ENCODE results near the gene PRSS3. TPM values are rescaled to one million over a fixed set of nuclear protein-coding genes. Genes with fewer than 3 reads are reported as not detected.
"Not testable (repeated sequence)": the region's sequence is repeated elsewhere in the genome, so short reads cannot be mapped to it uniquely, and the experiment has no call there.

PRSS3 gene
- total RNA-seq, 1 experiment from 2014 or later, result 66.3 TPM

- no peak overlapping the region for H3K27ac ChIP-seq (ENCODE audit: low read depth, low read length)
- H3K79me2 ChIP-seq (ENCODE audit: insufficient read depth, low read length), result peaks cover 30% of the 10 kb centered on the region
- no TSS peak for BruUV-seq (replicated peaks)
- H3K4me2 ChIP-seq (ENCODE audit: low read length), result no peak overlapping the region
- no peak overlapping the region for H2AFZ ChIP-seq (ENCODE audit: low read depth, low read length, poor library complexity, severe bottlenecking)
- ChIA-PET CTCF (interaction anchor here (1.0 to 1.5 kb wide), 3 partner anchors 11 to 30 kb away, joined by 3 to 6 read pairs (median 4); no protein-coding TSS in a partner anchor), RAD21 (ENCODE audit: low non-redundant PET in 1 of 2, low total read pairs in 2 of 2, uncharacterized antibody in 2 of 2, unreplicated experiment in 2 of 2) (no interaction called here), POLR2A (interaction anchor here (1.2 kb wide), 1 partner anchor 30 kb away, joined by 3 read pairs; no protein-coding TSS in a partner anchor)
- H3K27me3 ChIP-seq (ENCODE audit: insufficient read depth, low read length), result no peaks in the 10 kb centered on the region
- intact Hi-C loops (cut with micrococcal nuclease), result no loop called here
- DNase-seq (ENCODE audit: low read depth, low spot score) (no peak), ATAC-seq (no peak)
- no peaks in the 10 kb centered on the region for H3K9me2 ChIP-seq (ENCODE audit: insufficient read depth)
- peaks cover 8 to 26% of the 10 kb centered on the region in 2 experiments; a peak in 3 of 4 replicates for H3K4me1 ChIP-seq (ENCODE audit: control insufficient read depth in 1 of 2, insufficient read depth in 2 of 2, low read length in 2 of 2)
- H3K9ac ChIP-seq (ENCODE audit: low read length), result no peak overlapping the region
- no peaks in the 10 kb centered on the region for H4K20me1 ChIP-seq (ENCODE audit: insufficient read depth)
- TF ChIP-seq TCF7L2 (IDR thresholded peaks at IDR 0.05; ENCODE audit: borderline replicate concordance, extremely low read depth, insufficient read depth, insufficient read length) (no peak), ELF1 (IDR thresholded peaks at IDR 0.05; ENCODE audit: borderline replicate concordance, low read depth) (no peak), POLR2A (IDR thresholded peaks at IDR 0.05; ENCODE audit: borderline replicate concordance, extremely low read depth, insufficient read depth, insufficient read length) (no peak), EZH2phosphoT487 (IDR thresholded peaks at IDR 0.05; ENCODE audit: borderline replicate concordance) (no peak), POLR2AphosphoS5 (IDR thresholded peaks at IDR 0.05; ENCODE audit: low read depth, low read length) (no peak), CTCF (IDR thresholded peaks at IDR 0.05 in 2 of 3, conservative IDR thresholded peaks at IDR 0.05 in 1 of 3; ENCODE audit: borderline replicate concordance in 1 of 3, insufficient read depth in 1 of 3, low read depth in 2 of 3, low read length in 2 of 3) (no peak)
- H3K4me3 ChIP-seq (replicated peaks in 1 of 2; ENCODE audit: low read depth in 1 of 2, low read length in 2 of 2), result no peak overlapping the region
- H3K9me3 ChIP-seq (ENCODE audit: control insufficient read depth in 1 of 2, insufficient read depth in 1 of 2, low read depth in 1 of 2, low read length in 2 of 2), result no peaks in the 10 kb centered on the region
- no peaks in the 10 kb centered on the region for H3K36me3 ChIP-seq (ENCODE audit: control insufficient read depth in 1 of 2, insufficient read depth in 2 of 2, low read length in 2 of 2)
Measured at GRCh38 chr9:33748633-33749304, 46.6 kb upstream of the PRSS3 start.

- H3K9ac ChIP-seq (ENCODE audit: low read length); intact Hi-C loops (cut with micrococcal nuclease); H2AFZ ChIP-seq (ENCODE audit: low read depth, low read length, poor library complexity, severe bottlenecking); H4K20me1 ChIP-seq (ENCODE audit: insufficient read depth); H3K27me3 ChIP-seq (ENCODE audit: insufficient read depth, low read length); H3K27ac ChIP-seq (ENCODE audit: low read depth, low read length); RAD21 ChIA-PET (ENCODE audit: low non-redundant PET in 1 of 2, low total read pairs in 2 of 2, uncharacterized antibody in 2 of 2, unreplicated experiment in 2 of 2); H3K9me3 ChIP-seq (ENCODE audit: control insufficient read depth in 1 of 2, insufficient read depth in 1 of 2, low read depth in 1 of 2, low read length in 2 of 2); BruUV-seq (replicated peaks); H3K4me2 ChIP-seq (ENCODE audit: low read length); H3K4me3 ChIP-seq (replicated peaks in 1 of 2; ENCODE audit: low read depth in 1 of 2, low read length in 2 of 2); DNase-seq (ENCODE audit: low read depth, low spot score); H3K36me3 ChIP-seq (ENCODE audit: control insufficient read depth in 1 of 2, insufficient read depth in 2 of 2, low read length in 2 of 2); H3K9me2 ChIP-seq (ENCODE audit: insufficient read depth); ATAC-seq: not testable (repeated sequence)
- ChIA-PET CTCF (interaction anchor here (1.0 to 1.6 kb wide), 3 partner anchors 11 to 125 kb away, joined by 3 to 6 read pairs (median 3); no protein-coding TSS in a partner anchor), POLR2A (interaction anchor here (1.2 kb wide), 1 partner anchor 29 kb away, joined by 3 read pairs; no protein-coding TSS in a partner anchor)
- peaks cover 34% of the 10 kb centered on the region for H3K79me2 ChIP-seq (ENCODE audit: insufficient read depth, low read length)
- H3K4me1 ChIP-seq (ENCODE audit: control insufficient read depth in 1 of 2, insufficient read depth in 2 of 2, low read length in 2 of 2), result peaks cover 8 to 26% of the 10 kb centered on the region in 2 experiments; a peak in 3 of 4 replicates
Measured at GRCh38 chr9:33749305-33749654, 46.1 kb upstream of the PRSS3 start.
